HepG2 (cell line): ENCODE measurements around the gene SIRT6. TPM values are rescaled to one million over a fixed set of nuclear protein-coding genes. Genes with fewer than 3 reads are reported as not detected.

Experiments used
- ATF2 ChIP-seq: sonication (generic); formaldehyde crosslinking; IDR thresholded peaks from 2 replicates; pipeline ENCODE4 v1.4.0; 2020; ENCODE audit warnings: missing genetic modification reagents
- CENPX ChIP-seq: sonication (generic); formaldehyde crosslinking; IDR thresholded peaks from 2 replicates; pipeline ENCODE4 v1.9.0; 2021; ENCODE audit warnings: mild to moderate bottlenecking, missing genetic modification reagents, moderate library complexity
- CREM ChIP-seq, 2 experiments: sonication (generic) in 1 of 2; formaldehyde crosslinking in 1 of 2; IDR thresholded peaks; 2 replicates each; pipeline versions ENCODE4 v1.4.0 to v1.6.1; 2016 to 2020; ENCODE audit warnings: antibody characterized with exemption in 1 of 2, mild to moderate bottlenecking in 1 of 2, missing genetic modification reagents in 1 of 2
- DMAP1 ChIP-seq: IDR thresholded peaks from 2 replicates; pipeline ENCODE4 v1.6.1; 2016
- FOXK1 ChIP-seq: sonication (generic); formaldehyde crosslinking; IDR thresholded peaks from 2 replicates; pipeline ENCODE4 v1.4.0; 2020; ENCODE audit warnings: low read depth, missing genetic modification reagents, borderline replicate concordance
- FOXP1 ChIP-seq, 2 experiments: fragments of 450-650 bp in 1 of 2; IDR thresholded peaks; 2 replicates each; pipeline ENCODE4 v1.6.1; 2017 to 2018; ENCODE audit warnings: antibody characterized with exemption in 1 of 2
- HDAC1 ChIP-seq: sonication (generic); formaldehyde crosslinking; IDR thresholded peaks from 2 replicates; pipeline ENCODE4 v1.5.1; 2020; ENCODE audit warnings: mild to moderate bottlenecking, missing genetic modification reagents
- KDM2A ChIP-seq: sonication (generic); formaldehyde crosslinking; IDR thresholded peaks from 2 replicates; pipeline ENCODE4 v1.4.0; 2020; ENCODE audit warnings: low read depth, missing genetic modification reagents, borderline replicate concordance
- LCORL ChIP-seq, 2 experiments: fragments of 450-650 bp in 1 of 2; sonication (generic) in 1 of 2; formaldehyde crosslinking in 1 of 2; IDR thresholded peaks; 2 replicates each; pipeline versions ENCODE4 v1.5.0 to v1.6.1; 2017 to 2020; ENCODE audit warnings: antibody characterized with exemption in 1 of 2, missing genetic modification reagents in 1 of 2
- MAFF ChIP-seq: IDR thresholded peaks from 2 replicates; pipeline ENCODE4 v1.6.1; 2011; ENCODE audit warnings: low read depth, low read length, improper control_type of control experiment
- NFE2L1 ChIP-seq: sonication (generic); formaldehyde crosslinking; IDR thresholded peaks from 2 replicates; pipeline ENCODE4 v1.4.0; 2020; ENCODE audit warnings: missing genetic modification reagents, mild to moderate bottlenecking, borderline replicate concordance
- PITX1 ChIP-seq: sonication (generic); formaldehyde crosslinking; IDR thresholded peaks from 2 replicates; pipeline ENCODE4 v1.5.1; 2020; ENCODE audit warnings: mild to moderate bottlenecking, missing genetic modification reagents
- RCOR2 ChIP-seq: IDR thresholded peaks from 2 replicates; pipeline ENCODE4 v1.6.1; 2016; ENCODE audit warnings: missing biosample characterization, missing genetic modification reagents
- RXRB ChIP-seq: IDR thresholded peaks from 2 replicates; pipeline ENCODE4 v1.6.1; 2016; ENCODE audit warnings: borderline replicate concordance, missing genetic modification reagents, missing compliant biosample characterization
- SALL1 ChIP-seq: sonication (generic); formaldehyde crosslinking; IDR thresholded peaks from 2 replicates; pipeline ENCODE4 v1.8.0; 2022; ENCODE audit warnings: mild to moderate bottlenecking, missing genetic modification reagents
- SAP130 ChIP-seq: IDR thresholded peaks from 2 replicates; pipeline ENCODE4 v1.6.1; 2016; ENCODE audit warnings: low read depth
- SOX13 ChIP-seq, 3 experiments: fragments of 450-650 bp in 1 of 3; sonication (generic) in 1 of 3; formaldehyde crosslinking in 1 of 3; IDR thresholded peaks in 2 of 3; conservative IDR thresholded peaks in 1 of 3; 2 replicates each; pipeline versions ENCODE4 v1.5.0 to v1.6.1; 2016 to 2020; ENCODE audit warnings: antibody characterized with exemption in 1 of 3, mild to moderate bottlenecking in 1 of 3, missing compliant biosample characterization in 1 of 3, missing genetic modification reagents in 1 of 3, moderate library complexity in 1 of 3
- SOX6 ChIP-seq, 2 experiments: fragments of 450-650 bp in 1 of 2; sonication (generic) in 1 of 2; formaldehyde crosslinking in 1 of 2; IDR thresholded peaks; 2 replicates each; pipeline versions ENCODE4 v1.4.0 to v1.6.1; 2017 to 2020; ENCODE audit warnings: antibody characterized with exemption in 1 of 2, mild to moderate bottlenecking in 1 of 2, missing genetic modification reagents in 1 of 2
- TBX3 ChIP-seq: fragments of 450-650 bp; IDR thresholded peaks from 2 replicates; pipeline ENCODE4 v1.6.1; 2017; ENCODE audit warnings: antibody characterized with exemption, mild to moderate bottlenecking, inconsistent platforms, borderline replicate concordance
- ZBTB20 ChIP-seq: sonication (generic); formaldehyde crosslinking; IDR thresholded peaks from 2 replicates; pipeline ENCODE4 v1.8.1; 2023; ENCODE audit warnings: missing genetic modification reagents, low read depth, mild to moderate bottlenecking, borderline replicate concordance
- ZBTB43 ChIP-seq: sonication (generic); formaldehyde crosslinking; conservative IDR thresholded peaks from 2 replicates; pipeline ENCODE4 v1.4.0; 2020; ENCODE audit warnings: missing genetic modification reagents
- ZNF136 ChIP-seq: sonication (generic); formaldehyde crosslinking; IDR thresholded peaks from 2 replicates; pipeline ENCODE4 v1.8.1; 2022; ENCODE audit warnings: low read depth, mild to moderate bottlenecking, moderate library complexity, missing genetic modification reagents
- ZNF34 ChIP-seq: sonication (generic); formaldehyde crosslinking; IDR thresholded peaks from 2 replicates; pipeline ENCODE4 v1.4.0; 2020; ENCODE audit warnings: mild to moderate bottlenecking, missing genetic modification reagents, borderline replicate concordance
- ZNF562 ChIP-seq: sonication (generic); formaldehyde crosslinking; IDR thresholded peaks from 2 replicates; pipeline ENCODE4 v1.8.0; 2022; ENCODE audit warnings: missing genetic modification reagents, borderline replicate concordance
- ZNF678 ChIP-seq: sonication (generic); formaldehyde crosslinking; IDR thresholded peaks from 2 replicates; pipeline ENCODE4 v1.4.0; 2020; ENCODE audit warnings: mild to moderate bottlenecking, missing genetic modification reagents
- ZNF761 ChIP-seq: sonication (generic); formaldehyde crosslinking; conservative IDR thresholded peaks from 2 replicates; pipeline ENCODE4 v1.4.0; 2020; ENCODE audit warnings: mild to moderate bottlenecking, missing genetic modification reagents
- ZNF878 ChIP-seq: sonication (generic); formaldehyde crosslinking; IDR thresholded peaks from 2 replicates; pipeline ENCODE4 v1.8.1; 2023; ENCODE audit warnings: mild to moderate bottlenecking, missing genetic modification reagents, moderate library complexity
- polyA plus RNA-seq, 8 experiments: library from polyadenylated mRNA; depleted of rRNA in 3 of 8; stranded (reverse) in 7 of 8; unstranded in 1 of 8; fragments of >200 nt; fragmentation: Illumina TruSeq in 4 of 8; extraction: Trizol in 4 of 8; gene quantifications; 2 replicates each; pipeline versions ENCODE4 v1.2.1 to v1.2.3, GENCODE V29; 2011 to 2016; ENCODE audit warnings: low read depth in 4 of 8, missing spikeins in 1 of 8, mixed read lengths in 1 of 8; ENCODE audit not compliant: insufficient read depth in 1 of 8
- total RNA-seq, 5 experiments: library from RNA; depleted of rRNA; stranded (reverse); fragments of >200 nt; fragmentation: Illumina TruSeq; extraction: Trizol; gene quantifications; 2 replicates each; pipeline ENCODE4 v1.2.3, GENCODE V29; 2016; ENCODE audit warnings: low read depth in 1 of 5

The SIRT6 gene
- total and polyA plus RNA-seq, 2 of the 13 experiments (the other 11 are each of a cell fraction or from before 2014, with no cell fraction given): 11.0 to 18.4 TPM

GRCh38 chr19:4130744-4131438 lies 51.5 kb downstream of the SIRT6 start (continued):
- TF ChIP-seq ZNF878 (peak; percentile 79; the same call in 1 of the 2 replicates), KDM2A (CRISPR knock-in tag) (peak; percentile 79), CREM (IDR thresholded peaks at IDR 0.05) (peak; percentile 35; the same call in 1 of the 2 replicates), CREM (CRISPR knock-in tag; IDR thresholded peaks at IDR 0.05) (no peak), LCORL (IDR thresholded peaks at IDR 0.05) (no peak), LCORL (CRISPR knock-in tag; IDR thresholded peaks at IDR 0.05) (peak; percentile 52), PITX1 (CRISPR knock-in tag) (peak; percentile 78; the same call in 1 of the 2 replicates), NFE2L1 (CRISPR knock-in tag) (peak; percentile 81), ZNF136 (CRISPR knock-in tag) (no peak), SOX6 (IDR thresholded peaks at IDR 0.05) (no peak), SOX6 (CRISPR knock-in tag; IDR thresholded peaks at IDR 0.05) (peak; percentile 52; the same call in 1 of the 2 replicates), CENPX (CRISPR knock-in tag) (no peak), RXRB (CRISPR knock-in tag) (peak; percentile 38; the same call in 1 of the 2 replicates), SALL1 (CRISPR knock-in tag) (0 out of 2 replicates have a peak, but pooled peaks have one; percentile 50), SAP130 (CRISPR knock-in tag) (peak; percentile 84), ZNF34 (no peak), FOXK1 (CRISPR knock-in tag) (0 out of 2 replicates have a peak, but pooled peaks have one; percentile 21), ZNF562 (no peak), FOXP1 (IDR thresholded peaks at IDR 0.05) (no peak), FOXP1 (CRISPR knock-in tag; IDR thresholded peaks at IDR 0.05) (peak; percentile 54), ZBTB43 (CRISPR knock-in tag) (peak; percentile 48; the same call in 1 of the 2 replicates), ATF2 (no peak), RCOR2 (CRISPR knock-in tag) (0 out of 2 replicates have a peak, but pooled peaks have one; percentile 28), MAFF (peak; percentile 79), SOX13 (IDR thresholded peaks at IDR 0.05) (no peak), SOX13 (CRISPR knock-in tag; conservative IDR thresholded peaks at IDR 0.05 in 1 of 2, IDR thresholded peaks at IDR 0.05 in 1 of 2) (peak in 1 of 2 experiments; percentile 77; a peak in 2 of 4 replicates), HDAC1 (peak; percentile 24; the same call in 1 of the 2 replicates), ZNF678 (no peak), DMAP1 (CRISPR knock-in tag) (0 out of 2 replicates have a peak, but pooled peaks have one; percentile 33), ZNF761 (CRISPR knock-in tag) (no peak), ZBTB20 (CRISPR knock-in tag) (0 out of 2 replicates have a peak, but pooled peaks have one; percentile 40), TBX3 (peak; percentile 26; the same call in 1 of the 2 replicates)
